Activated T-helper 2 cell treated with anti-CD3 and anti-CD28 coated beads, Interferon-gamma antibody, Interleukin-2, Interleukin-4, amounts not matched to agents 10 μg/mL and 5 μg/mL and 100 μg/mL, durations not matched to agents 14 hours and 24 hours and 36 hours (primary cell): Measurements from ENCODE around the gene NLK. TPM values are rescaled to one million over a fixed set of nuclear protein-coding genes. Genes with fewer than 3 reads are reported as not detected.
A peak's percentile ranks its signal among the peaks of the same experiment; 100 is the strongest.
"Not testable (repeated sequence)": the region's sequence is repeated elsewhere in the genome, so short reads cannot be mapped to it uniquely, and the experiment has no call there.

ENCODE experiments used
- DNase-seq: peaks from one replicate; pipeline ENCODE4 v3.0.0; 2021; ENCODE audit warnings: low spot score
- H3K27ac Mint-ChIP-seq: one replicate; pipeline ENCODE4 v1.8.0; 2021; ENCODE audit warnings: mixed read lengths
- H3K27me3 Mint-ChIP-seq: one replicate; pipeline ENCODE4 v1.8.0; 2021; ENCODE audit warnings: low read depth, mixed read lengths
- H3K36me3 Mint-ChIP-seq: one replicate; pipeline ENCODE4 v1.8.0; 2021; ENCODE audit warnings: low read depth, mixed read lengths
- H3K4me1 Mint-ChIP-seq: one replicate; pipeline ENCODE4 v1.8.0; 2021; ENCODE audit warnings: low read depth, mixed read lengths
- H3K4me3 Mint-ChIP-seq: one replicate; pipeline ENCODE4 v1.8.0; 2021; ENCODE audit warnings: low read depth, mild to moderate bottlenecking, moderate library complexity, mixed read lengths
- H3K9me3 Mint-ChIP-seq: one replicate; pipeline ENCODE4 v1.8.0; 2021; ENCODE audit warnings: mixed read lengths
- intact Hi-C: fragments of 100-400 bp; cut with micrococcal nuclease; formaldehyde crosslinking; loops from one replicate; pipeline ENCODE4 v1.15.1; 2023
- total RNA-seq: library from RNA; stranded (reverse); gene quantifications from 2 replicates; pipeline ENCODE4 v1.2.3, GENCODE V29; 2022

NLK gene
- total RNA-seq, 1 donor from 2014 or later: 11.3 TPM

DNA sequence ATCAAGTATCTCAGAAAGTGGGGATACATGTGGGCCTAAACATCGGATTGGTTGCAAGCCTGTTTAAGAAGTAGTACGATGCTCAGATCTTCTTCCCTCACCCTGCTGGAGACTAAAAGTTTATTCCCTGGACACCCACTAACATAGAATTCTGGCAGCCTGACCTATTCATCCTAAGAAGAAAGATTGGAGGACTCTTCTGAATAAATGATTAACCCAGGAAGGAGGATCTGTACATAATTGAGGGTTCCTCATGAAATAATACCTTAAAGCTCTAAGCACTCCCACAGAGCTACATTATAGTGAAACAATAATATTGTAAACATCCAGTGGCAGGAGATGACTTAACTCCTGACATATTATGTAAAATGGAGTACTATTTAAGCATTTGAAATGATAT is 111.7 kb downstream of the NLK start:
- no peak overlapping the region for H3K27ac Mint-ChIP-seq
- intact Hi-C loops: no loop called here

DNA sequence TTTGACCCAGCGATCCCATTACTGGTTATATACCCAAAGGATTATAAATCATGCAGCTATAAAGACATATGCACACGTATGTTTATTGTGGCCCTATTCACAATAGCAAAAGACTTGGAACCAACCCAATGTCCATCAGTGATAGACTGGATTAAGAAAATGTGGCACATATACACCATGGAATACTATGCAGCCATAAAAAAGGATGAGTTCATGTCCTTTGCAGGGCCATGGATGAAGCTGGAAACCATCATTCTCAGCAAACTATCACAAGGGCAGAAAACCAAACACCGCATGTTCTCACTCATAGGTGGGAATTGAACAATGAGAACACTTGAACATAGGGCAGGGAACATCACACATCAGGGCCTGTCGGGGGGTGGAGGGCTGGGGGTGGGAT is 112.9 kb downstream of the NLK start:
- H3K9me3 Mint-ChIP-seq, H3K27me3 Mint-ChIP-seq, H3K27ac Mint-ChIP-seq, H3K4me1 Mint-ChIP-seq, H3K36me3 Mint-ChIP-seq, DNase-seq, intact Hi-C loops, H3K4me3 Mint-ChIP-seq: not testable (repeated sequence)

More for the DNA sequence above, 111.7 kb downstream of the NLK start:
- H3K4me3 Mint-ChIP-seq: no peak overlapping the region
- no peaks in the 10 kb centered on the region for H3K9me3 Mint-ChIP-seq
- H3K36me3 Mint-ChIP-seq: no peaks in the 10 kb centered on the region
- peaks cover 4% of the 10 kb centered on the region for H3K4me1 Mint-ChIP-seq
- DNase-seq: no peak
- H3K27me3 Mint-ChIP-seq: no peaks in the 10 kb centered on the region

DNA sequence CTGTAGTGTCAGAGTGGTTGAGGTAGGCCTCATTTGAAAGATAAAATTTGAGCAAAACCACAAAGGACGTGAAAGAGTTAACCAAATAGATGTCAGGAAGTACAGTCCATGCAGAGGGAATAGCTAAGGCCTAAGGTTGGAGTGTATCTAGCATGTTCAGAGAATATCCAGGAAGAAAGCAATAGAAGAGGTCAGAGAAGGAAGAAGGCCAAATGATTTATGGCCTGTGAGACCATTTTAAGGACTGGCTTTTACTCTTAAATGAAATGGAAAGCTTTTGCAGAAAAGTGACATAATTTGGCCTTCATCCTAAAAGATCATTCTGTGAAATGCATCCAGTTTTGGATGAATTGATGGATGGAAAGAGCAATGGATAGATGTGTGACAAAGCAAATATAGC is 116.5 kb downstream of the NLK start:
- Mint-ChIP-seq H3K27ac (no peak overlapping the region), H3K9me3 (no peaks in the 10 kb centered on the region), H3K27me3 (no peaks in the 10 kb centered on the region), H3K36me3 (peaks cover 4% of the 10 kb centered on the region), H3K4me3 (no peak overlapping the region), H3K4me1 (peaks cover 7% of the 10 kb centered on the region)
- intact Hi-C loops: no loop called here
- no peak for DNase-seq

- Mint-ChIP-seq H3K9me3 (no peaks in the 10 kb centered on the region), H3K27ac (no peak overlapping the region), H3K27me3 (no peaks in the 10 kb centered on the region), H3K36me3 (peaks cover 4% of the 10 kb centered on the region), H3K4me1 (peaks cover 7% of the 10 kb centered on the region), H3K4me3 (no peak overlapping the region)
- intact Hi-C loops: no loop called here
- DNase-seq: no peak
Measured at GRCh38 chr17:28159924-28160323, 117.4 kb downstream of the NLK start.

DNA sequence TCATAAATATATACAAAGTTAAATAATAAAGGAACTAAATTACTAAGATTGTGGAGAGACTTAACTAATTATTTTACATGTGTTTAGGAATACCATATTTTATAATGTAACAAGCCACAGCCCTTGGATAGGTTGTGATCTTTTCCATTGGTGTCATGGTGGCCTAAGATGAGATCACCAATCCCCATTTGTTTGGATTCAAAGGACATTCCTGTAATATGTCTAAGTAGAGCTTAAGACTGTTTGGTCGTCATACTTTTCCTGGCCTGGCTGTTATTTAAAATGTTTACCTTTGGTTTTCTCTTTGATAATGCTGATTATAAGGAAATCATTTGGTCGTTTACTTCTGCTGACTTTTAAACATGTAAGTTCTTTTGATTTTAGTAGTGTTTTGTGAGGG is 118.1 kb downstream of the NLK start:
- Mint-ChIP-seq H3K27me3 (no peaks in the 10 kb centered on the region), H3K4me3 (no peak overlapping the region), H3K9me3 (no peaks in the 10 kb centered on the region), H3K36me3 (peaks cover 8% of the 10 kb centered on the region), H3K27ac (no peak overlapping the region), H3K4me1 (peaks cover 7% of the 10 kb centered on the region)
- intact Hi-C loops: no loop called here
- DNase-seq: no peak

- peaks cover 7% of the 10 kb centered on the region for H3K4me1 Mint-ChIP-seq
- no peaks in the 10 kb centered on the region for H3K27me3 Mint-ChIP-seq
- H3K9me3 Mint-ChIP-seq: no peaks in the 10 kb centered on the region
- H3K36me3 Mint-ChIP-seq: peaks cover 8% of the 10 kb centered on the region
- no peak overlapping the region for H3K4me3 Mint-ChIP-seq
- no peak for DNase-seq
- H3K27ac Mint-ChIP-seq: no peak overlapping the region
- intact Hi-C loops: no loop called here
Measured at GRCh38 chr17:28161311-28161710, 118.8 kb downstream of the NLK start.

- Mint-ChIP-seq H3K27me3 (no peaks in the 10 kb centered on the region), H3K4me1 (no peaks in the 10 kb centered on the region), H3K36me3 (peaks cover 18% of the 10 kb centered on the region), H3K27ac (no peak overlapping the region), H3K4me3 (no peak overlapping the region), H3K9me3 (no peaks in the 10 kb centered on the region)
- no peak for DNase-seq
- intact Hi-C loops: no loop called here
Measured at GRCh38 chr17:28166478-28166877, 124.0 kb downstream of the NLK start.

DNA sequence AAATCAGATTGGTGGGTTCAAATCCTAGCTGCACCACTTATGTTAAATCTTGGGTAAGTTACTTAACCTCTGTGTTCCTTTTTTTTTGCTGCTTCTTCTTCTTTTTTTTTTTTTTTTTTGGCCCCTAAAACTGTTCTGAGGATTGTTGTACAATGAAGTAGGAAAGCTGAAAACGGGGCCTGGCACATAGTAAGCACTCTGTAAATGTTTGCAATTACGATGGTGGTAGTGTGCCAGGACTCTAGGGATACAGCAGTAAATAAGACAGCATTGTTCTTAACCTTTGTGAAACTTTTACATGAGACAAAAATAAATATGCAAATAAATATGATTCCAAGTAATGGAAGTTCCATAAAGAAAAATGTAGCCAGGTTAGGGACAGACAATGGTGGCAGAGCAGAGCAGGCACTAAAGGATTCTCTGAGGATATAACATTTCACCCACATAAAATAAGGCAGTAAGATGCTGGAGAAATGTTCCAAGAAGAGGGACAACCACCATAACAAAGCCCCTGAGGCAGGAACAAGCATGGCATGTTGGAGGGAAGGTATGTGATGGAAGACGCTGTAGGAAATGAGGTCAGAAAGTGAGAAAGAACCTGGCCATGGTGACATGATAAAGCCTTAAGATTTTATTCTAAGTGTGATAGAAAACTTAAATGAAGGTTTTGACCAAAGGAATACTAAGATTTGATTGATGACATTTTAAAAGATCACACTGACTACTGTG is 127.3 kb downstream of the NLK start:
- no peak overlapping the region for H3K27ac Mint-ChIP-seq
- intact Hi-C loops: no loop called here
- no peaks in the 10 kb centered on the region for H3K9me3 Mint-ChIP-seq
- no peak overlapping the region for H3K4me3 Mint-ChIP-seq
- H3K36me3 Mint-ChIP-seq: peaks cover 27% of the 10 kb centered on the region
- no peak for DNase-seq
- no peaks in the 10 kb centered on the region for H3K27me3 Mint-ChIP-seq
- H3K4me1 Mint-ChIP-seq: peaks cover 20% of the 10 kb centered on the region

GRCh38 chr17:28170771-28171170 is 128.3 kb downstream of the NLK start:
- H3K4me3 Mint-ChIP-seq: no peak overlapping the region
- intact Hi-C loops: no loop called here
- peaks cover 20% of the 10 kb centered on the region for H3K4me1 Mint-ChIP-seq
- DNase-seq: no peak
- H3K27ac Mint-ChIP-seq: no peak overlapping the region
- peaks cover 25% of the 10 kb centered on the region for H3K36me3 Mint-ChIP-seq
- no peaks in the 10 kb centered on the region for H3K27me3 Mint-ChIP-seq
- no peaks in the 10 kb centered on the region for H3K9me3 Mint-ChIP-seq

- Mint-ChIP-seq H3K4me3 (no peak overlapping the region), H3K36me3 (peaks cover 25% of the 10 kb centered on the region), H3K9me3 (no peaks in the 10 kb centered on the region), H3K27me3 (no peaks in the 10 kb centered on the region), H3K27ac (no peak overlapping the region), H3K4me1 (peaks cover 21% of the 10 kb centered on the region)
- no peak for DNase-seq
- intact Hi-C loops: no loop called here
Measured at GRCh38 chr17:28173031-28173561, 130.6 kb downstream of the NLK start.

GRCh38 chr17:28173801-28174200 is 131.3 kb downstream of the NLK start:
- H3K9me3 Mint-ChIP-seq: no peaks in the 10 kb centered on the region
- intact Hi-C loops: no loop called here
- H3K4me3 Mint-ChIP-seq: no peak overlapping the region
- no peak overlapping the region for H3K27ac Mint-ChIP-seq
- peaks cover 26% of the 10 kb centered on the region for H3K4me1 Mint-ChIP-seq
- no peak for DNase-seq
- H3K27me3 Mint-ChIP-seq: no peaks in the 10 kb centered on the region
- peaks cover 19% of the 10 kb centered on the region for H3K36me3 Mint-ChIP-seq

DNA sequence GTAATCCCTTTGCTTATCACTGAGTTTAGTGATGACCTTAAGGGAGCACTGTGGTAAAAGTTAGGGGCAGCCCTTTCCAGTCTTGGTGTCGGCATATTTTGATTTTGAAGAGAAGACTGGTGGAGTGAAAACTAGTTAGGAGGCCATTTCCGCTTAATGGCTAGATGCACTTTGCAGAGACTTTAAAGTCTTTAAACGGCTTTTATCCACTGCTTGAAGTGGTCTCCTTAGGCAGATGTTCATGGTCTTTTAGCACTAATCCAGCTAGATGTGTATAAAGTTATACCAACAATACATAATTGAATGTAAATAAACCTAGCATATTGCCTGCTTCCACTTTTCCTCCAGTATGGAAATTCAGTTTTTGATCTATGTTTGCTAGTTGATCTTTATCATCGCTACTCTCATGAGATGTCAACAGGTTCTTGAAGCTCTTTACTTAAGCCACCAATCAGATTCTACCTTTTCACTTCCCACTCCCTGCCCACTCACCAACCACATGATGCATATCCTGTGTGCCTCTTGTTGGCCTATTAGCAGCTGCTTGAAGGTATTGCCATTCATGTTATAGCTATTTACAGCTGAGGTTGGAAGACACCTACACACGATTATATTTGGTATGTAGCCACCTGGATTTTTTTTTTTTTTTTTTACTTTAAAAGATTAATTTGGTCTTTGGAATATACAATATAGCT is 132.0 kb downstream of the NLK start:
- Mint-ChIP-seq H3K27ac (peak overlapping the region; percentile 72), H3K9me3 (no peaks in the 10 kb centered on the region), H3K4me1 (peaks cover 29% of the 10 kb centered on the region), H3K27me3 (no peaks in the 10 kb centered on the region), H3K4me3 (no peak overlapping the region), H3K36me3 (peaks cover 15% of the 10 kb centered on the region)
- DNase-seq: peak; percentile 22
- intact Hi-C loops: loop anchor here (5.0 kb wide), 1 partner anchor 127 kb away; no protein-coding TSS in a partner anchor

GRCh38 chr17:28177351-28177750 is 134.9 kb downstream of the NLK start:
- intact Hi-C loops: loop anchor here (5.0 kb wide), 1 partner anchor 130 kb away; no protein-coding TSS in a partner anchor
- Mint-ChIP-seq H3K9me3 (no peaks in the 10 kb centered on the region), H3K36me3 (peaks cover 15% of the 10 kb centered on the region), H3K27me3 (no peaks in the 10 kb centered on the region), H3K4me3 (no peak overlapping the region), H3K27ac (no peak overlapping the region), H3K4me1 (peaks cover 35% of the 10 kb centered on the region)
- no peak for DNase-seq
